K562 (cell line): ENCODE measurements around the gene SCP2. TPM values are rescaled to one million over a fixed set of nuclear protein-coding genes. Genes with fewer than 3 reads are reported as not detected.

ENCODE experiments used
- BCL6 ChIP-seq: fragments of 250-450 bp; sonication (Bioruptor Pico); IDR thresholded peaks from 2 replicates; pipeline ENCODE4 v1.4.0; 2020
- BRCA1 ChIP-seq, 2 experiments: fragments of 450-650 bp in 1 of 2; sonication (generic) in 1 of 2; formaldehyde crosslinking in 1 of 2; IDR thresholded peaks; 2 replicates each; pipeline versions ENCODE4 v1.5.0 to v1.6.1; 2017 to 2020; ENCODE audit warnings: mild to moderate bottlenecking in 1 of 2, missing genetic modification reagents in 1 of 2
- CREM ChIP-seq: IDR thresholded peaks from 2 replicates; pipeline ENCODE4 v1.6.1; 2014; ENCODE audit warnings: antibody characterized with exemption, low read depth
- DMBX1 ChIP-seq: fragments of 250-450 bp; sonication (Bioruptor Pico); IDR thresholded peaks from 2 replicates; pipeline ENCODE4 v1.8.0; 2022; ENCODE audit warnings: inconsistent platforms, mild to moderate bottlenecking, moderate library complexity, borderline replicate concordance
- DPF2 ChIP-seq: fragments of 450-650 bp; IDR thresholded peaks from 2 replicates; pipeline ENCODE4 v1.6.1; 2016
- ELF1 ChIP-seq: fragments of 200-800 bp; sonication (Bioruptor generic); IDR thresholded peaks from 2 replicates; pipeline ENCODE4 v1.6.1; 2016; ENCODE audit warnings: missing genetic modification characterization, missing compliant biosample characterization
- GABPA ChIP-seq: fragments of 200-800 bp; sonication (Bioruptor generic); conservative IDR thresholded peaks from 2 replicates; pipeline ENCODE4 v1.6.1; 2016; ENCODE audit warnings: low read depth, missing genetic modification characterization, missing compliant biosample characterization
- JUND ChIP-seq, 2 experiments: IDR thresholded peaks; 2 replicates in 1 of 2; 3 replicates in 1 of 2; pipeline ENCODE4 v1.6.1; 2011; ENCODE audit warnings: borderline replicate concordance in 2 of 2, low read depth in 2 of 2, low read length in 2 of 2, improper control_type of control experiment in 1 of 2, missing biosample characterization in 1 of 2, missing genetic modification characterization in 1 of 2, missing genetic modification reagents in 1 of 2
- KDM2B ChIP-seq: fragments of 250-450 bp; sonication (Bioruptor Pico); IDR thresholded peaks from 2 replicates; pipeline ENCODE4 v1.8.0; 2021; ENCODE audit warnings: mild to moderate bottlenecking, moderate library complexity
- NFRKB ChIP-seq: fragments of 450-650 bp; IDR thresholded peaks from 2 replicates; pipeline ENCODE4 v1.6.1; 2016; ENCODE audit warnings: low read depth
- RFX1 ChIP-seq: fragments of 450-650 bp; IDR thresholded peaks from 2 replicates; pipeline ENCODE4 v1.6.1; 2016; ENCODE audit warnings: mild to moderate bottlenecking, moderate library complexity
- RNF2 ChIP-seq: sonication (generic); IDR thresholded peaks from 2 replicates; pipeline ENCODE4 v1.6.1; 2016
- SP1 ChIP-seq: sonication (generic); formaldehyde crosslinking; IDR thresholded peaks from 2 replicates; pipeline ENCODE4 v1.8.1; 2022; ENCODE audit warnings: mild to moderate bottlenecking, missing genetic modification reagents
- YY1 ChIP-seq, 3 experiments: IDR thresholded peaks; 2 replicates each; pipeline ENCODE4 v1.6.1; 2011; ENCODE audit warnings: low read length in 2 of 3, mild to moderate bottlenecking in 2 of 3, moderate library complexity in 2 of 3, borderline replicate concordance in 1 of 3, control low read depth in 1 of 3, low read depth in 1 of 3; ENCODE audit not compliant: insufficient read depth in 3 of 3, insufficient replicate concordance in 2 of 3, control insufficient read depth in 1 of 3, insufficient read length in 1 of 3; ENCODE audit errors: extremely low read depth in 1 of 3
- ZBTB34 ChIP-seq: fragments of 250-450 bp; sonication (Bioruptor Pico); IDR thresholded peaks from 2 replicates; pipeline ENCODE4 v1.8.0; 2021; ENCODE audit warnings: mild to moderate bottlenecking, moderate library complexity
- ZC3H4 ChIP-seq: sonication (generic); formaldehyde crosslinking; IDR thresholded peaks from 2 replicates; pipeline ENCODE4 v1.9.0; 2021; ENCODE audit warnings: missing genetic modification reagents, borderline replicate concordance
- ZNF12 ChIP-seq: sonication (generic); formaldehyde crosslinking; IDR thresholded peaks from 2 replicates; pipeline ENCODE4 v1.4.0; 2020; ENCODE audit warnings: mild to moderate bottlenecking, missing genetic modification reagents
- ZNF140 ChIP-seq: fragments of 250-450 bp; sonication (Bioruptor Pico); IDR thresholded peaks from 2 replicates; pipeline ENCODE4 v1.8.0; 2021; ENCODE audit warnings: moderate library complexity, mild to moderate bottlenecking, inconsistent platforms
- ZNF316 ChIP-seq: fragments of 450-650 bp; IDR thresholded peaks from 2 replicates; pipeline ENCODE4 v1.6.1; 2016
- ZNF561 ChIP-seq: fragments of 450-650 bp; formaldehyde crosslinking; conservative IDR thresholded peaks from 2 replicates; pipeline ENCODE4 v1.4.0; 2020; ENCODE audit warnings: mild to moderate bottlenecking, moderate library complexity
- ZNF592 ChIP-seq: fragments of 450-650 bp; IDR thresholded peaks from 2 replicates; pipeline ENCODE4 v1.6.1; 2017; ENCODE audit warnings: antibody characterized with exemption, mild to moderate bottlenecking
- ZNF644 ChIP-seq: fragments of 200-800 bp; sonication (Bioruptor generic); IDR thresholded peaks from 2 replicates; pipeline ENCODE4 v1.6.1; 2016; ENCODE audit warnings: low read depth, missing genetic modification characterization, missing compliant biosample characterization
- polyA plus RNA-seq, 8 experiments: library from polyadenylated mRNA; depleted of rRNA in 4 of 8; stranded (reverse) in 5 of 8; unstranded in 3 of 8; fragments of >200 nt; fragmentation: Nextera tagmentation in 2 of 8; fragmentation: Illumina TruSeq in 1 of 8; extraction: Ambion mirVana in 2 of 8; extraction: Trizol in 1 of 8; gene quantifications; 2 replicates each; pipeline versions ENCODE4 v1.2.1 to v1.2.3, GENCODE V29; 2011 to 2014; ENCODE audit warnings: inconsistent platforms in 1 of 8, missing spikeins in 1 of 8
- total RNA-seq, 7 experiments: library from RNA; depleted of rRNA in 6 of 7; stranded (reverse); fragments of >200 nt in 6 of 7; fragmentation: Illumina TruSeq in 2 of 7; extraction: Trizol in 2 of 7; gene quantifications; 2 replicates each; pipeline versions ENCODE4 v1.2.1 to v1.2.3, GENCODE V29; 2011 to 2021; ENCODE audit warnings: low replicate concordance in 1 of 7

The SCP2 gene
- total and polyA plus RNA-seq, 9 of the 15 experiments (the other 6 are each of a cell fraction or from before 2014, with no cell fraction given): 63.8 to 258 (median 106) TPM

GRCh38 chr1:53047737-53048736 lies 121.0 kb downstream of the SCP2 start (continued):
- TF ChIP-seq SP1 (no peak), ZNF12 (0 out of 2 replicates have a peak, but pooled peaks have one; percentile 29), GABPA (tag) (peak; percentile 25; the same call in 1 of the 2 replicates), KDM2B (CRISPR knock-in tag) (no peak), YY1 (IDR thresholded peaks at IDR 0.05; ENCODE audit: borderline replicate concordance in 1 of 3, control insufficient read depth in 1 of 3, extremely low read depth in 1 of 3, insufficient read depth in 3 of 3, insufficient read length in 1 of 3, insufficient replicate concordance in 2 of 3, low read depth in 1 of 3, low read length in 2 of 3) (peak in 1 of 3 experiments; percentile 77), ZNF140 (CRISPR knock-in tag) (no peak), ELF1 (tag) (peak; percentile 59), ZNF316 (peak; percentile 93), JUND (IDR thresholded peaks at IDR 0.05; ENCODE audit: borderline replicate concordance, low read depth, low read length) (peak; percentile 89), JUND (tag; IDR thresholded peaks at IDR 0.05; ENCODE audit: borderline replicate concordance, low read depth, low read length) (peak; percentile 77; the same call in 1 of the 3 replicates), ZBTB34 (CRISPR knock-in tag) (no peak), CREM (peak; percentile 47; the same call in 1 of the 2 replicates), RFX1 (no peak), BRCA1 (IDR thresholded peaks at IDR 0.05) (no peak), BRCA1 (CRISPR knock-in tag; IDR thresholded peaks at IDR 0.05) (no peak), ZNF561 (CRISPR knock-in tag) (no peak), BCL6 (CRISPR knock-in tag) (no peak), ZC3H4 (CRISPR knock-in tag) (no peak), NFRKB (0 out of 2 replicates have a peak, but pooled peaks have one; percentile 44), RNF2 (no peak), DPF2 (peak; percentile 83), DMBX1 (CRISPR knock-in tag) (0 out of 2 replicates have a peak, but pooled peaks have one; percentile 49), ZNF592 (0 out of 2 replicates have a peak, but pooled peaks have one; percentile 11), ZNF644 (tag) (no peak)
